Hematopoietic multipotent progenitor cell (in vitro differentiated cells): Measurements from ENCODE around the gene SERPINI2. TPM values are rescaled to one million over a fixed set of nuclear protein-coding genes. Genes with fewer than 3 reads are reported as not detected.

ENCODE experiments used
- DNase-seq, 3 donors: peaks; one replicate each; pipeline ENCODE4 v3.0.0-alpha.2; 2011 to 2015; ENCODE audit warnings: low read depth in 2 of 3, low spot score in 2 of 3
- total RNA-seq: library from RNA; depleted of rRNA; stranded (reverse); fragments of >200 nt; gene quantifications from one replicate; pipeline ENCODE4 v1.2.3, GENCODE V29; 2012

Gene SERPINI2
- total RNA-seq = 1.6 TPM

- no peak for DNase-seq
Observed at GRCh38 chr3:167473863-167474262, at the start of gene SERPINI2. SERPINI2 (minus strand) TSS chr3:167474042; CDS start chr3:167471834, 2,208 bp downstream.

GRCh38 chr3:167521006-167521355 lies 47.1 kb upstream of the SERPINI2 start:
- no peak for DNase-seq

GRCh38 chr3:167520266-167521005 lies 46.6 kb upstream of the SERPINI2 start:
- DNase-seq = no peak

GRCh38 chr3:167507954-167508353 lies 34.1 kb upstream of the SERPINI2 start:
- no peak for DNase-seq

GRCh38 chr3:167502401-167502800 lies 28.6 kb upstream of the SERPINI2 start:
- DNase-seq = peak in 1 of 3 donors; percentile 5

GRCh38 chr3:167501941-167502340 lies 28.1 kb upstream of the SERPINI2 start:
- DNase-seq = no peak

- DNase-seq = no peak
Observed at GRCh38 chr3:167497903-167498302, 24.1 kb upstream of the SERPINI2 start.

- DNase-seq = no peak
Observed at GRCh38 chr3:167493244-167493643, 19.4 kb upstream of the SERPINI2 start.

- DNase-seq = no peak
Observed at GRCh38 chr3:167491621-167492020, 17.8 kb upstream of the SERPINI2 start.

- DNase-seq = no peak
Observed at GRCh38 chr3:167489571-167489970, 15.7 kb upstream of the SERPINI2 start.

GRCh38 chr3:167487556-167487955 lies 13.7 kb upstream of the SERPINI2 start:
- no peak for DNase-seq

GRCh38 chr3:167484551-167484950 lies 10.7 kb upstream of the SERPINI2 start:
- DNase-seq = peak in 1 of 3 donors; percentile 58

- DNase-seq = no peak
Observed at GRCh38 chr3:167483708-167484475, 10.1 kb upstream of the SERPINI2 start.

- DNase-seq = no peak
Observed at GRCh38 chr3:167481164-167481563, 7.3 kb upstream of the SERPINI2 start.

GRCh38 chr3:167480748-167481147 lies 6.9 kb upstream of the SERPINI2 start:
- no peak for DNase-seq

GRCh38 chr3:167469381-167469780 lies 4.5 kb downstream of the SERPINI2 start:
- no peak for DNase-seq

GRCh38 chr3:167467848-167468611 lies 5.8 kb downstream of the SERPINI2 start:
- no peak for DNase-seq

GRCh38 chr3:167466966-167467365 lies 6.9 kb downstream of the SERPINI2 start:
- no peak for DNase-seq

GRCh38 chr3:167456157-167456799 lies 17.6 kb downstream of the SERPINI2 start:
- DNase-seq = no peak

GRCh38 chr3:167453815-167454214 lies 20.0 kb downstream of the SERPINI2 start:
- no peak for DNase-seq

GRCh38 chr3:167451282-167451681 lies 22.6 kb downstream of the SERPINI2 start:
- DNase-seq = no peak
